GM18517 (cell line): Measurements from ENCODE around the gene PCDHA2.
"Not testable (repeated sequence)": the region's sequence is repeated elsewhere in the genome, so short reads cannot be mapped to it uniquely, and the experiment has no call there.

Source experiments
- ATAC-seq: cut with Tn5 transposase; IDR thresholded peaks from one replicate; pipeline ENCODE4 v1.9.1; 2021; ENCODE audit warnings: mild to moderate bottlenecking, moderate library complexity; ENCODE audit not compliant: unreplicated experiment

PCDHA2 gene

DNA sequence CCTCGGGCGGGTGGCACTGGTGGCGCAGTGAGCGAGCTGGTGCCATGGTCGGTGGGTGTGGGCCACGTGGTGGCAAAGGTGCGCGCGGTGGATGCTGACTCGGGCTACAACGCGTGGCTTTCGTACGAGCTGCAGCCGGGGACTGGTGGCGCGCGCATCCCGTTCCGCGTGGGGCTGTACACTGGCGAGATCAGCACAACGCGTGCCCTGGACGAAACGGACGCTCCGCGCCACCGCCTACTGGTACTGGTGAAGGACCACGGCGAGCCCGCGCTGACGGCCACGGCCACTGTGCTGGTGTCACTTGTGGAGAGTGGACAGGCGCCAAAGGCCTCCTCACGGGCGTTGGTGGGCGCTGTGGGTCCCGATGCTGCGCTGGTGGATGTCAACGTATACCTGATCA, 14.2 kb downstream of the PCDHA2 start:
- ATAC-seq: no peak

DNA sequence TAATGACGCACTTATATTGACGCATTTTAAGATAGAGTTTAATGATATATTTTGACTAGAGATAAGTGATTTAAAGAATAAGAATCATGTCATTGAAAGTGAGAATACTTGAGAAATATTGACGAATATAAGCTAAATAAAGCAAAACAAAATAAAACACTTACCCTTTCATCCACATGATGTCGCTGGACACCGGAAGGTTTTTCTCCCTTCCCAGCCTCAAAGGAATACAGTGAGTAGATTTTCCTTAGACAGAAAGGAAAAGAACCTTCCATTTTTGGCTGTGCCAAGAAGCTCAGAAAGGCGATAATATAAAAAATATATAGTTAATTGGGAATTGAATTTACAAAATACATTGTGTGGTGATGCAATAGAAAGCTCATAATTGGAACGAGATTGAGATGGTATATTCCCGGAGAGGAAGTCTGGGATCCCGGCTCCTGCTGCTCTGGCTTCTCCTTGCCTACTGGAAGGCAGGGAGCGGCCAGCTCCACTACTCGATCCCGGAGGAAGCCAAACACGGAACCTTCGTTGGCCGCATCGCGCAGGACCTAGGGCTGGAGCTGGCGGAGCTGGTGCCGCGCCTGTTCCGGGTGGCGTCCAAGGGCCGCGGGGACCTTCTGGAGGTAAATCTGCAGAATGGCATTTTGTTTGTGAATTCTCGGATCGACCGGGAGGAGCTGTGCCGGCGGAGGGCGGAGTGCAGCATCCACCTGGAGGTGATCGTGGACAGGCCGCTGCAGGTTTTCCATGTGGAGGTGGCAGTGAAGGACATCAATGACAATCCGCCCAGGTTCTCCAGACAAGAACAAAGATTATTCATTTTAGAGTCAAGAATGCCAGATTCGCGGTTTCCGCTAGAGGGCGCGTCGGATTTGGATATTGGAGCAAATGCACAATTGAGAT, 27.0 kb downstream of the PCDHA2 start, which contains the start of gene PCDHA5:
Gene PCDHA5, plus strand, starts transcription at position 239 of the 906 bp plus-strand sequence.
- ATAC-seq: no peak

DNA sequence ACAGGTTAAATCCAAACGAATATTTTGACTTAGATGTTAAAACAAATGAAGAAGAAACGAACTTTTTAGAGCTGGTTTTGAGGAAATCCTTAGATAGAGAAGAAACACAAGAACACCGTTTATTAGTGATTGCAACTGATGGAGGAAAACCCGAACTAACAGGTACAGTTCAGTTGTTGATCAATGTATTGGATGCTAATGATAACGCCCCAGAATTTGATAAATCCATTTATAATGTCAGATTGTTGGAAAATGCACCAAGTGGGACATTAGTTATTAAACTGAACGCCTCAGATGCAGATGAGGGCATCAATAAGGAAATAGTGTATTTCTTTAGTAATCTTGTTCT, 27.6 kb downstream of the PCDHA2 start:
- ATAC-seq: no peak

DNA sequence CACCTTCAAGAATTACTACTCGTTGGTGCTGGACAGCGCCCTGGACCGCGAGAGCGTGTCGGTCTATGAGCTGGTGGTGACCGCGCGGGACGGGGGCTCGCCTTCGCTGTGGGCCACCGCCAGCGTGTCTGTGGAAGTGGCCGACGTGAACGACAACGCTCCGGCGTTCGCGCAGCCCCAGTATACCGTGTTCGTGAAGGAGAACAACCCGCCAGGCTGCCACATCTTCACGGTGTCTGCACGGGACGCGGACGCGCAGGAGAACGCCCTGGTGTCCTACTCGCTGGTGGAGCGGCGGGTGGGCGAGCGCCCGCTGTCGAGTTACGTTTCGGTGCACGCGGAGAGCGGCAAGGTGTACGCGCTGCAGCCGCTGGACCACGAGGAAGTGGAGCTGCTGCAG, 28.3 kb downstream of the PCDHA2 start:
- ATAC-seq: not testable (repeated sequence)

DNA sequence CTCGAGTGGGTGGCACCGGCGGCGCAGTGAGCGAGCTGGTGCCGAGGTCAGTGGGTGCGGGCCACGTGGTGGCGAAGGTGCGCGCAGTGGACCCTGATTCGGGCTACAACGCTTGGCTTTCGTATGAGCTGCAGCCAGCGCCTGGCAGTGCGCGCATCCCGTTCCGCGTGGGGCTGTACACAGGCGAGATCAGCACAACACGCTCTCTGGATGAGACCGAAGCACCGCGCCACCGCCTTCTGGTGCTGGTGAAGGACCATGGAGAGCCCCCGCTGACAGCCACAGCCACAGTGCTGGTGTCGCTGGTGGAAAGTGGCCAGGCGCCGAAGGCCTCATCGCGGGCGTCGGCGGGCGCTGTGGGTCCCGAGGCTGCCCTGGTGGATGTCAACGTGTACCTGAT, 28.8 kb downstream of the PCDHA2 start:
- no peak for ATAC-seq

DNA sequence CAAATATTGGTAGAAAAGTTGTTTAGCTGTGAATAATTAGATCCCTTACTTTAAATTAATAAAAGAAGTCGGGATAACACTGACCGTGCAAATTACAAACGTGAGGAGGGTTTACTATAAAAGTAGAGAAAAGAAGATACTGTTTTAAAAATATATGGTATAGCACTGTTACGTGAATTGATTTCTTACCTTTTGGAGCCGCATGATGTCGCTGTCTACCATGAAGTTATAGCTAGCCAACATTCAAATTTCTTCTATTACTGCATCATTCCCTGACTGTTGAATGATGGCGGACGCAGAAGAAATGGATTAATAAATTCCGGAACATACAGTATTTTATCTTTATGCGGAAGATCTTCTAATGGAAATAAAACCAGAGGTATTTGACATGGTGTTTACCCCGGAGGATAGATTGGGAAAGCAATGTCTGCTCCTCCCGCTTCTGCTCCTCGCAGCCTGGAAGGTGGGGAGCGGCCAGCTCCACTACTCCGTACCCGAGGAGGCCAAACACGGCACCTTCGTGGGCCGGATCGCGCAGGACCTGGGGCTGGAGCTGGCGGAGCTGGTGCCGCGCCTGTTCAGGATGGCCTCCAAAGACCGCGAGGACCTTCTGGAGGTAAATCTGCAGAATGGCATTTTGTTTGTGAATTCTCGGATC, 33.2 kb downstream of the PCDHA2 start, which contains the start of gene PCDHA6:
Gene PCDHA6, plus strand, starts transcription at position 257 of the 658 bp plus-strand sequence. Its CDS starts 132 bp downstream, at position 389.
- ATAC-seq: no peak

DNA sequence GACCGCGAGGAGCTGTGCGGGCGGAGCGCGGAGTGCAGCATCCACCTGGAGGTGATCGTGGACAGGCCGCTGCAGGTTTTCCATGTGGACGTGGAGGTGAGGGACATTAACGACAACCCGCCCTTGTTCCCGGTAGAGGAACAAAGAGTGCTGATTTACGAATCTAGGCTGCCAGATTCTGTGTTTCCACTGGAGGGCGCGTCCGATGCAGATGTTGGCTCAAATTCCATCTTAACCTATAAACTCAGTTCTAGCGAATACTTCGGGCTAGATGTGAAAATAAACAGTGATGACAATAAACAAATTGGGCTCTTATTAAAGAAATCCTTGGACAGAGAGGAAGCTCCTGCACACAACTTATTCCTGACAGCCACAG, 33.7 kb downstream of the PCDHA2 start:
- no peak for ATAC-seq

DNA sequence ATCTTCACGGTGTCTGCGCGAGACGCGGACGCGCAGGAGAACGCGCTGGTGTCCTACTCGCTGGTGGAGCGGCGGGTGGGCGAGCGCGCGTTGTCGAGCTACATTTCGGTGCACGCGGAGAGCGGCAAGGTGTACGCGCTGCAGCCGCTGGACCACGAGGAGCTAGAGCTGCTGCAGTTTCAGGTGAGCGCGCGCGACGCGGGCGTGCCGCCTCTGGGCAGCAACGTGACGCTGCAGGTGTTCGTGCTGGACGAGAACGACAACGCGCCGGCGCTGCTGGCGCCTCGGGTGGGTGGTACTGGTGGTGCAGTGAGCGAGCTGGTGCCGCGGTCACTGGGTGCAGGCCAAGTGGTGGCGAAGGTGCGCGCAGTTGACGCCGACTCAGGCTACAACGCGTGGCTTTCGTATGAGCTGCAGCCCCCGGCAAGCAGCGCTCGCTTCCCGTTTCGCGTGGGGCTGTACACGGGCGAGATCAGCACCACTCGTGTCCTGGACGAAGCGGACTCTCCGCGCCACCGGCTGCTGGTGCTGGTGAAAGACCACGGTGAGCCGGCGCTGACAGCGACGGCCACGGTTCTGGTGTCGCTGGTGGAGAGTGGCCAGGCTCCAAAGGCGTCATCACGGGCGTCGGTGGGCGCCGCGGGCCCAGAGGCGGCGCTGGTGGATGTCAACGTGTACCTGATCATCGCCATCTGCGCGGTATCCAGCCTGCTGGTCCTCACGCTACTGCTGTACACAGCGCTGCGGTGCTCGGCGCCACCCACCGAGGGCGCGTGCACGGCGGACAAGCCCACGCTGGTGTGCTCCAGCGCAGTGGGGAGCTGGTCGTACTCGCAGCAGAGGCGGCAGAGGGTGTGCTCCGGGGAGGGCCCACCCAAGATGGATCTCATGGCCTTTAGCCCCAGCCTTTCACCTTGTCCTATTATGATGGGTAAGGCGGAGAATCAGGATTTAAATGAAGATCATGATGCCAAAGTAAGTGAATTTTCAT, 35.2 kb downstream of the PCDHA2 start:
- not testable (repeated sequence) for ATAC-seq

DNA sequence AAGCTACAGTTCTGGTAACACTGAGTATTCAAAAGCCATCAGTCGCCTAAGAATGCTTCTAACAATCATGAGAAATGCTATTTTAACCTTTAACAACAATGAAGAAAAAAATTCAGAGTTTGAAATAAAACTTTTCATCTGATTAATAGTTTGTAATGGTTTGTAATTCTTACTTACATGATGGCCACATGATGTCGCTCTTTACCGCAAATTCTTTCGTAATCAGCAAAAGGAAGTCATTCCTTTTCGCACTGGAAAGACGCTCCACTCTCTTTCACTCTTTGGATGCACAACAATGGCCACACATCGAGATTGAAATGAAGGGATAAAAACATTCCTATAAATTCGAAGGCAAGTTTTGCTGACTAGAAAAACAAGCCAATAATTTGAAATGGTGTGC, 39.3 kb downstream of the PCDHA2 start, which contains the start of gene PCDHA7:
Gene PCDHA7, plus strand, starts transcription at position 277 of the 400 bp plus-strand sequence. Its CDS starts 115 bp downstream, at position 392.
- ATAC-seq: no peak

DNA sequence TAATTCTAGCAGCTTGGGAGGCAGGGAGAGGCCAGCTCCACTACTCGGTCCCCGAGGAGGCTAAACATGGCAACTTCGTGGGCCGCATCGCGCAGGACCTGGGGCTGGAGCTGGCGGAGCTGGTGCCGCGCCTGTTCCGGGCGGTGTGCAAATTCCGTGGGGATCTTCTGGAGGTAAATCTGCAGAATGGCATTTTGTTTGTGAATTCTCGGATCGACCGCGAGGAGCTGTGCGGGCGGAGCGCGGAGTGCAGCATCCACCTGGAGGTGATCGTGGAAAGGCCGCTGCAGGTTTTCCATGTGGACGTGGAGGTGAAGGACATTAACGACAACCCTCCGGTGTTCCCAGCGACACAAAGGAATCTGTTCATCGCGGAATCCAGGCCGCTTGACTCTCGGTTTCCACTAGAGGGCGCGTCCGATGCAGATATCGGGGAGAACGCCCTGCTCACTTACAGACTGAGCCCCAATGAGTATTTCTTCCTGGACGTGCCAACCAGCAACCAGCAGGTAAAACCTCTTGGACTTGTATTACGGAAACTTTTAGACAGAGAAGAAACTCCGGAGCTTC, 39.9 kb downstream of the PCDHA2 start:
- ATAC-seq: not testable (repeated sequence)

DNA sequence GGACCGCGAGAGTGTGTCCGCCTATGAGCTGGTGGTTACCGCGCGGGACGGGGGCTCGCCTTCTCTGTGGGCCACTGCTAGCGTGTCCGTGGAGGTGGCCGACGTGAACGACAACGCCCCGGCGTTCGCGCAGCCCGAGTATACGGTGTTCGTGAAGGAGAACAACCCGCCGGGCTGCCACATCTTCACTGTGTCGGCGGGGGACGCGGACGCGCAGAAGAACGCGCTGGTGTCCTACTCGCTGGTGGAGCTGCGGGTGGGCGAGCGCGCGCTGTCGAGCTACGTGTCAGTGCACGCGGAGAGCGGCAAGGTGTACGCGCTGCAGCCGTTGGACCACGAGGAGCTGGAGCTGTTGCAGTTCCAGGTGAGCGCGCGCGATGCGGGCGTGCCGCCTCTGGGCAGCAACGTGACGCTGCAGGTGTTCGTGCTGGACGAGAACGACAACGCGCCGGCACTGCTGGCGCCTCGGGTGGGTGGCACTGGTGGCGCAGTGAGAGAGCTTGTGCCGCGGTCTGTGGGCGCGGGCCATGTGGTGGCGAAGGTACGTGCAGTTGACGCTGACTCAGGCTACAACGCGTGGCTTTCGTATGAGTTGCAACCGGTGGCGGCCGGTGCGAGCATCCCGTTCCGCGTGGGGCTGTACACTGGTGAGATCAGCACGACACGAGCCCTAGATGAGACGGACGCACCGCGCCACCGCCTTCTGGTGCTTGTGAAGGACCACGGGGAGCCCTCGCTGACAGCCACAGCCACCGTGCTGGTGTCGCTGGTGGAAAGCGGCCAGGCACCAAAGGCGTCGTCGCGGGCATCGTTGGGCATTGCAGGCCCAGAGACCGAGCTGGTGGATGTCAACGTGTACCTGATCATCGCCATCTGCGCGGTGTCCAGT, 41.2 kb downstream of the PCDHA2 start:
- no peak for ATAC-seq

DNA sequence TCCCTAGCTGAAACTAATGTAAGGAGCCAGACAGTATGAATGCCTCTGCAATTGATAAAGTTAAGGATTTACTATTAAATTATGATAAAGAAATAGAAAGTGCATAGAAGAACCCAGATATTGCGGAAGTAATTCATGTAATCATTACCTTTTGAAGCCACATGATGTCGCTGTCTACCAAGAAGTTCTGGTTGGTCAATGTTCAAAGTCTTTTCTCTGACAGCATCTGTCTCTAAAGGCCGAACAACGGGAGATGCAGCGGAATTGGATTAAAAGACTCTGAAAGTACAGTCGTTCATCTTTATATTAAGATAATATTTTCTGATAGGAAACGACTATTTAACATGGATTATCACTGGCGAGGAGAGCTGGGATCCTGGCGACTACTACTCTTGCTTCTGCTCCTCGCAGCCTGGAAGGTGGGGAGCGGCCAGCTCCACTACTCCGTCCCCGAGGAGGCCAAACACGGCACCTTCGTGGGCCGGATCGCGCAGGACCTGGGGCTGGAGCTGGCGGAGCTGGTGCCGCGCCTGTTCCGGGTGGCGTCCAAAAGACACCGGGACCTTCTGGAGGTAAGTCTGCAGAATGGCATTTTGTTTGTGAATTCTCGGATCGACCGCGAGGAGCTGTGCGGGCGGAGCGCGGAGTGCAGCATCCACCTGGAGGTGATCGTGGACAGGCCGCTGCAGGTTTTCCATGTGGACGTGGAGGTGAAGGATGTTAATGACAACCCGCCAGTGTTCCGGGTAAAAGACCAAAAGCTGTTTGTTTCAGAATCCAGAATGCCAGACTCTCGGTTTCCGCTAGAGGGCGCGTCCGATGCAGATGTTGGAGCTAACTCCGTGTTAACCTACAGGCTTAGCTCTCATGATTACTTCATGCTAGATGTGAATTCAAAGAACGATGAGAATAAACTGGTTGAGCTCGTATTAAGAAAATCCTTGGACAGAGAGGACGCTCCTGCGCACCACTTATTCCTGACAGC, 46.6 kb downstream of the PCDHA2 start, which contains the start of gene PCDHA8:
Gene PCDHA8, plus strand, starts transcription at position 210 of the 985 bp plus-strand sequence. Its CDS starts 135 bp downstream, at position 345.
- no peak for ATAC-seq

DNA sequence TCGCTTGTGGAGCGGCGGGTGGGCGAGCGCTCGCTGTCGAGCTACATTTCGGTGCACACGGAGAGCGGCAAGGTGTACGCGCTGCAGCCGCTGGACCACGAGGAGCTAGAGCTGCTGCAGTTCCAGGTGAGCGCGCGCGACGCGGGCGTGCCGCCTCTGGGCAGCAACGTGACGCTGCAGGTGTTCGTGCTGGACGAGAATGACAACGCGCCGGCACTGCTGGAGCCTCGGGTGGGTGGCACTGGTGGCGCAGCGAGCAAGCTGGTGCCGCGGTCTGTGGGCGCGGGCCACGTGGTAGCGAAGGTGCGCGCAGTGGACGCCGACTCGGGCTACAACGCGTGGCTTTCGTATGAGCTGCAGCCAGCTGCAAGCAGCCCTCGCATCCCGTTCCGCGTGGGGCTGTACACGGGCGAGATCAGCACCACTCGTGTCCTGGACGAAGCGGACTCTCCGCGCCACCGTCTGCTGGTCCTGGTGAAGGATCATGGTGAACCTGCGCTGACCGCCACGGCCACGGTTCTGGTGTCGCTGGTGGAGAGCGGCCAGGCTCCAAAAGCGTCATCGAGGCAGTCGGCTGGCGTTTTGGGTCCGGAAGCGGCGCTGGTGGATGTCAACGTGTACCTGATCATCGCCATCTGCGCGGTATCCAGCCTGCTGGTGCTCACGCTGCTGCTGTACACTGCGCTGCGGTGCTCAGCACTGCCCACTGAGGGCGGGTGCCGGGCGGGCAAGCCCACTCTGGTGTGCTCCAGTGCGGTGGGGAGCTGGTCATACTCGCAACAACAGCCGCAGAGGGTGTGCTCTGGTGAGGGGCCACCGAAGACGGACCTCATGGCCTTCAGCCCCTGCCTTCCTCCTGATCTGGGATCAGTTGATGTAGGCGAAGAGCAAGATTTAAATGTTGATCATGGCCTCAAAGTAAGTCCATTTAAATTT, 48.4 kb downstream of the PCDHA2 start:
- ATAC-seq: no peak
